HG02623 (cell line): ENCODE results near the gene TYW1.
"Not testable (repeated sequence)": the region's sequence is repeated elsewhere in the genome, so short reads cannot be mapped to it uniquely, and the experiment has no call there.

Source experiments
- ATAC-seq: cut with Tn5 transposase; IDR thresholded peaks from one replicate; pipeline ENCODE4 v1.9.1; 2021; ENCODE audit warnings: moderate library complexity; ENCODE audit not compliant: unreplicated experiment

The TYW1 gene

GRCh38 chr7:67042781-67043558 lies 46.3 kb downstream of the TYW1 start:
- ATAC-seq, result not testable (repeated sequence)

DNA sequence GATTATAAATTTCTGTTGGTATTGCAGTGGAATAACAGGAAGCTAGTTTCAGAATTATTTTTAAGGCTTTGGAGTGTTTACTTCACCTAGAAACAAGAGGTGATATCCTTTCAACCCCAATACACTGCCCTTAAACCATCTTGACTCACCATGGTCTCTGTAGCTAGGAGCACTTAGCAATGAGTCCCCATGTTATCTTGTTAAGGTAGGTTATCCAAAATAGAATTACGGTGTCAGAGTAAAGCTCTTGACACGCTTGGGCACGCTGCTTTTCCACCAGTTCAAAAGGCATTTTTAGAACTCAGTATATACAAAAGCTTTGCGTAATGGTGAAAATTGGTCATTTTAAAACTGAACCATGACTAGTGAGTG lies 46.9 kb downstream of the TYW1 start:
- ATAC-seq, result not testable (repeated sequence)

- no peak for ATAC-seq
These were observed 48.9 kb downstream of the TYW1 start for GRCh38 chr7:67045496-67045995.

GRCh38 chr7:67046819-67047218 lies 50.2 kb downstream of the TYW1 start:
- not testable (repeated sequence) for ATAC-seq

DNA sequence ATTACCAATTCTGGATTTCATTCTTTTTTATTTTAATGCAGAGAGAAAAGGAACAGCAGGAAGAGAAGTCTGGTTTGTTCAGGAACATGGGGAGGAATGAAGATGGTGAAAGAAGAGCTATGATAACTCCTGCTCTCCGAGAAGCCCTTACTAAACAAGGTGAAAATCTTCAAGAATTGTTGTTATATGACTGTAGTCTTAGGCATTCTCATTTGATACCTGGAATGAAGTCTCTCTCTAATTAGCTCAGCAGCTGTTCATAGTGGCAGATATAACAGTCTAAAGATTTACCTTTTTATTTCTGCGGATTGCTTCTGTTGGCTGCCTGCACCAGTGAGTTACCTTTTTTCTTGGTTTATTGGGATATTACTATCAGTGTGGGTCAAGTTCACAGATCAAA lies 53.3 kb downstream of the TYW1 start:
- not testable (repeated sequence) for ATAC-seq

GRCh38 chr7:67052161-67052560 lies 55.5 kb downstream of the TYW1 start:
- not testable (repeated sequence) for ATAC-seq

- ATAC-seq, result no peak
These were observed 60.0 kb downstream of the TYW1 start for GRCh38 chr7:67056683-67057082.

DNA sequence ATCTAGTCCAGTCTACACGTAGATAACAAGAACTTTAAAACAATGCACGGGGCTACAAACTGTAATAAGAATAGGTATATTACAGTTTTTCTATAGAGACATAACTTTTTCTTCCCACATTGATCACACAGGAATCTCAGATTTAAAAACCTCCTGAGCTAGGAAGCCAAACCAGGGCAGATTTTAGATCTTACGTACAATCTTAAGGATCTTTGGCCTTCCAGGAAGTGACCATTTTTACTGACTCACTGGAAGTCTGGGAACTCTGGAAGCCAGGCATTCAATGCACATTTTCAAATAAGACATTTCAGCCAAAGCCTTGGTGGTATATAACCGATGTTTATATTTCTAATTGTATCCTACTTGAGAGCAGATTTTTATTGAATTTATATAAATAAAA lies 64.7 kb downstream of the TYW1 start:
- ATAC-seq, result not testable (repeated sequence)

- ATAC-seq, result not testable (repeated sequence)
These were observed 66.2 kb downstream of the TYW1 start for GRCh38 chr7:67062802-67063201.

DNA sequence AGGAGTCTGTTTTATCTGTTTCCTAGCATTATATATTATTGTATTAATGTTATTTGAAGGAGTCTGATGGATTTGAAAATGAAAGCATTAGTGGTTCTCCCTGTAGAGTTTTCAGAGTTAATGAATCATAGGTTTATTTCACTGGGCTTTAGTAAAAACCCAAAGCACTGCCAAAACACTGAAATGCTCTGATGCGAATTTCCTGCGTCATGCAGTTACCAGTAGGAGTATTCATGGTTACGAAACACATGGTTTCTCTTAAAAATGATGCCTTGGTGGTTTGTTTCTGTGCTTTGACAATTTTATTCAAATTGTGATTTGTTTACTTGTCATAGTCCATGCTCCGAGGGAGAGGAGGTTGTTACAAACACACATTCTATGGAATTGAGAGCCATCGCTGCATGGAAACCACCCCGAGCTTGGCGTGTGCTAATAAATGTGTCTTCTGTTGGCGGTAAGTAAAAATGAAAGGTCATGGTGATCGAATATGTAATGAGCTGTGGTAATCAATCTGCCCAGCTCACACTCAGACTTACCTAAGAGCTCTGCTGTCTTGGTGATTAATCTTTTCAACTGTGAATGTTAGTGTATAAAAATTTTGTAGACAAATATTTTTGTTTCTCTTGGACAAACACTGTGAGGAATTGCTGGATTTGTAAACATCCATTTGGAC lies 70.5 kb downstream of the TYW1 start:
- ATAC-seq, result not testable (repeated sequence)

- not testable (repeated sequence) for ATAC-seq
These were observed 79.5 kb downstream of the TYW1 start for GRCh38 chr7:67076120-67076519.

DNA sequence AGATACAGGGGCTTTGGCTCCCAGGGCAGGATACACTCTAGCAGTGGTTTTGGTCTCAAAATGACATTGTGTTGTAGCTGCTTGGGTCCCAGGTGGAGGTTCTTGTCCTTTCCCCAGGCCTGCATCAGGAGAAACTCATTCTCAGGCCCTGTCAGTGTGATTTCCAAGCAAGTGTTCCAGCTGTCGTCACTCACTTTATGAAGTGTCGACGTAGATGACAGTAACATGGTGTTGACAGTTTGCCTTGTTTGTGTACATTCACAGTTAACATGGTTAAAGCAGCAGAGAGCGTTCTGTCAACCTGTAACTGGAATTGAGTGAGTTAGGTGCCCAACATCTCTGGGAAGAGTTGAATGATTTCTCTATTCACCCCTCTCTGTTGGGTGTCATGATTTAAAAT lies 86.2 kb downstream of the TYW1 start:
- not testable (repeated sequence) for ATAC-seq

DNA sequence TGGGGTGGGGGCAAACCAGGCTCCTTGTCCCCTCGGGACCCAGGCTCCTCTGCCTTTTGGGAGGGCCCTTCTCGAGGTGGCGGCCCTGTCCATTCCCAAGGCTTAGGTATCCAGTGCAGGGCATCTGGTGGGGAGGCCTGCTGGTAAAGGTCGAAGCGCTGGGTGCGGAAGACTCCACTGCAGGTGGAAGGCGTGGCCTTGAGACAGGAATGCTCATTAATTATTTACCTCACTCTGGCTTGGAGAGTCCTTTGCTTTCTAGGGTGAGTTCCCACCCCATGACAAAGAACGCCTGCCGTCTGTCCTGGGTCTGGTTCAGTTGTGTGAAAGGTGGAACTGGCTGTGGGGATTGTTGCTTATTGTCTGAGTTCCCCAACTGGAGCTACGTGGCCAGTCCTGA lies 92.6 kb downstream of the TYW1 start:
- ATAC-seq, result not testable (repeated sequence)

GRCh38 chr7:67091053-67091452 lies 94.4 kb downstream of the TYW1 start:
- ATAC-seq, result not testable (repeated sequence)

- ATAC-seq, result not testable (repeated sequence)
These were observed 101.4 kb downstream of the TYW1 start for GRCh38 chr7:67098031-67098430.

GRCh38 chr7:67099406-67099805 lies 102.8 kb downstream of the TYW1 start:
- ATAC-seq, result not testable (repeated sequence)

DNA sequence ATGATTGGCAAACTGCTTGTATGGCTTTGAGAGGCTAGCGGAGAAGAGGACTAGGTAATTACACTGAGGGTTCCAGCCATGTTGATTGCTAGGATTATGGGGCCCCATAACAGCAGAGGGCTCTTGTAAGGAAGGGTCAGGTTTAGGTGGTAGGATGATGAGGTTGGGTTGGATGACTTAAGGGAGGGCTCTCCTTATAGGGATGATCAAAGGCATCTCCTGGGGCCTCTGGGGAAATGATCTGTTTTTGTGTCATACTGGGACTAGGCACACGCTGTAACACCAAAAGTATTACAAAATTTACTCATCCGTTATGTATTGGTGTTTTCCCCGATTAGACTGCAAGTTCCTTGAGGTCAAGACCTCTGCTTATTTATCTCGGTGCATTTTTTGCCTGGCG lies 103.4 kb downstream of the TYW1 start:
- ATAC-seq, result not testable (repeated sequence)

DNA sequence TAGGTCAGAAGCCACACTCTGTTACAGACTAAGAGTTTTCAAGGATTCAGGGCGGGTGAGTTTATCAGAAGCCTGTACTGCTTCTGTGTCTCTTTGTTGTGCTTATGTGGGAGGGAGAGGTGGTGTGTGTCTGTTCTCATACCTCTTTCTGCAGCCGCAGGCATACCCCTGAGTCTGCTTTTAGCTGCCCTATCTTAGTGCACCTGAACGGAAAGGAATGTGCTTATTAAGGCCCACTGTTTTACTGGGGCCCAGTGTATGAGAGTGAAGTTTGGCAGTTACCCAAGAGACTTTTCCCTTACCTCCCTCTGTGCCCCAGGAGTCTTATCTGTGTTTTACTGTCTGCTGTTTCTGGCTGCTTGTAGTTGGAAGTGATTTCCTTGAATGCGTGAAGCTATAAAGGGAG lies 104.3 kb downstream of the TYW1 start:
- ATAC-seq, result no peak

- not testable (repeated sequence) for ATAC-seq
These were observed 108.3 kb downstream of the TYW1 start for GRCh38 chr7:67104937-67105336.

GRCh38 chr7:67105377-67105776 lies 108.7 kb downstream of the TYW1 start:
- no peak for ATAC-seq

- not testable (repeated sequence) for ATAC-seq
These were observed 109.6 kb downstream of the TYW1 start for GRCh38 chr7:67106255-67106654.

- not testable (repeated sequence) for ATAC-seq
These were observed 114.7 kb downstream of the TYW1 start for GRCh38 chr7:67111342-67111741.
